ENCODE data around the gene RPLP2. TPM values are rescaled to one million over a fixed set of nuclear protein-coding genes. Genes with fewer than 3 reads are reported as not detected.

Gene RPLP2
- total RNA-seq, 2 donors from 2014 or later = 1,811 to 1,846 TPM

- intact Hi-C loops (cut with DNase I, micrococcal nuclease) = no loop called here
- ATAC-seq = no peak
- no peak for DNase-seq
Observed at GRCh38 chr11:800473-800872, 9.3 kb upstream of the RPLP2 start.

- no peak for DNase-seq
- intact Hi-C loops (cut with DNase I, micrococcal nuclease) = no loop called here
- no peak for ATAC-seq
Observed at GRCh38 chr11:801097-801780, 8.5 kb upstream of the RPLP2 start.

- no peak for ATAC-seq
- intact Hi-C loops (cut with DNase I, micrococcal nuclease) = no loop called here
Observed at GRCh38 chr11:802018-802617, 7.6 kb upstream of the RPLP2 start.

GRCh38 chr11:802693-803466, 6.9 kb upstream of the RPLP2 start:
- no peak for DNase-seq
- intact Hi-C loops (cut with DNase I, micrococcal nuclease) = no loop called here
- ATAC-seq = no peak

More at GRCh38 chr11:802018-802617, 7.6 kb upstream of the RPLP2 start:
- DNase-seq = no peak

- intact Hi-C loops (cut with DNase I, micrococcal nuclease) = no loop called here
- ATAC-seq = no peak
- no peak for DNase-seq
Observed at GRCh38 chr11:803467-803742, 6.4 kb upstream of the RPLP2 start.

GRCh38 chr11:803770-804598, 5.8 kb upstream of the RPLP2 start:
- ATAC-seq (no peak), DNase-seq (no peak)
- intact Hi-C loops (cut with DNase I, micrococcal nuclease) = no loop called here

GRCh38 chr11:804599-804964, 5.2 kb upstream of the RPLP2 start:
- no peak for DNase-seq
- ATAC-seq = no peak
- intact Hi-C loops (cut with DNase I, micrococcal nuclease) = no loop called here

- ATAC-seq (peak; percentile 8), DNase-seq (no peak)
- intact Hi-C loops (cut with DNase I, micrococcal nuclease) = no loop called here
Observed at GRCh38 chr11:808427-809286, 1.1 kb upstream of the RPLP2 start.

GRCh38 chr11:810040-810567, 337 bp downstream of the RPLP2 start:
- intact Hi-C loops (cut with DNase I, micrococcal nuclease) = no loop called here
- DNase-seq (no peak), ATAC-seq (peak; percentile 36)

- intact Hi-C loops (cut with DNase I, micrococcal nuclease) = no loop called here
- no peak for ATAC-seq
- no peak for DNase-seq
Observed at GRCh38 chr11:811446-812245, 1.9 kb downstream of the RPLP2 start.

- DNase-seq (no peak), ATAC-seq (no peak)
- intact Hi-C loops (cut with DNase I, micrococcal nuclease) = no loop called here
Observed at GRCh38 chr11:812390-812789, 2.6 kb downstream of the RPLP2 start.

GRCh38 chr11:813072-813455, 3.3 kb downstream of the RPLP2 start:
- ATAC-seq (no peak), DNase-seq (no peak)
- intact Hi-C loops (cut with DNase I, micrococcal nuclease) = no loop called here

GRCh38 chr11:813456-814096, 3.8 kb downstream of the RPLP2 start:
- ATAC-seq = no peak
- intact Hi-C loops (cut with DNase I, micrococcal nuclease) = no loop called here
- no peak for DNase-seq

- ATAC-seq (no peak), DNase-seq (no peak)
- intact Hi-C loops (cut with DNase I, micrococcal nuclease) = no loop called here
Observed at GRCh38 chr11:815675-816432, 6.1 kb downstream of the RPLP2 start.

GRCh38 chr11:816433-816779, 6.6 kb downstream of the RPLP2 start:
- no peak for ATAC-seq
- intact Hi-C loops (cut with DNase I, micrococcal nuclease) = no loop called here
- DNase-seq = no peak

GRCh38 chr11:818396-819128, 8.8 kb downstream of the RPLP2 start, which contains the start of gene PNPLA2:
Gene PNPLA2 (plus strand): TSS chr11:818914. CDS start chr11:819719, 805 bp downstream.
- intact Hi-C loops (cut with DNase I, micrococcal nuclease) = no loop called here
- DNase-seq (peak; percentile 66 to 79), ATAC-seq (peak; percentile 53)

Data from left colon (tissue), 2 donors.